DOHH2 (cell line): Measurements from ENCODE around the gene FNIP2.

ENCODE experiments used
- H3F3A ChIP-seq: fragments of 200-600 bp; sonication (generic), shearing (Covaris generic); 2 replicates; pipeline ENCODE4 v1.6.0; 2016; ENCODE audit warnings: antibody characterized with exemption, mild to moderate bottlenecking; ENCODE audit not compliant: control insufficient read depth, insufficient read depth
- H3K27ac ChIP-seq: fragments of 200-600 bp; sonication (generic); 2 replicates; pipeline ENCODE4 v1.5.1; 2014; ENCODE audit warnings: low read depth, mild to moderate bottlenecking, low read length, moderate library complexity
- H3K27me3 ChIP-seq: fragments of 200-600 bp; sonication (generic); 2 replicates; pipeline ENCODE4 v1.6.1; 2014; ENCODE audit warnings: mild to moderate bottlenecking, low read length, mixed read lengths; ENCODE audit not compliant: control insufficient read depth
- H3K36me3 ChIP-seq: fragments of 200-600 bp; sonication (generic); 2 replicates; pipeline ENCODE4 v1.6.1; 2014; ENCODE audit warnings: mild to moderate bottlenecking, low read length, moderate library complexity, mixed read lengths; ENCODE audit not compliant: control insufficient read depth
- H3K4me1 ChIP-seq: fragments of 200-600 bp; sonication (generic); 2 replicates; pipeline ENCODE4 v1.6.1; 2014; ENCODE audit warnings: mild to moderate bottlenecking, low read length, mixed read lengths; ENCODE audit not compliant: control insufficient read depth
- H3K4me2 ChIP-seq: fragments of 200-600 bp; sonication (generic); 2 replicates; pipeline ENCODE4 v1.6.0; 2014; ENCODE audit warnings: mild to moderate bottlenecking, low read length, moderate library complexity
- H3K4me3 ChIP-seq: fragments of 200-600 bp; sonication (generic); 2 replicates; pipeline ENCODE4 v1.5.1; 2014; ENCODE audit warnings: mild to moderate bottlenecking, low read length, mixed read lengths
- H3K79me2 ChIP-seq: fragments of 200-600 bp; sonication (generic); 2 replicates; pipeline ENCODE4 v1.6.1; 2014; ENCODE audit warnings: mild to moderate bottlenecking, low read length, mixed read lengths; ENCODE audit not compliant: control insufficient read depth
- H3K9me2 ChIP-seq: fragments of 200-600 bp; sonication (generic); replicated peaks from 2 replicates; pipeline ENCODE4 v1.6.1; 2014; ENCODE audit warnings: mild to moderate bottlenecking, low read length, mixed read lengths; ENCODE audit not compliant: control insufficient read depth
- H3K9me3 ChIP-seq: fragments of 200-600 bp; sonication (generic); 2 replicates; pipeline ENCODE4 v1.6.1; 2014; ENCODE audit warnings: antibody characterized with exemption, low read length, mixed read lengths; ENCODE audit not compliant: control insufficient read depth, insufficient read depth
- H4K20me1 ChIP-seq: fragments of 200-600 bp; sonication (generic); 2 replicates; pipeline ENCODE4 v1.6.0; 2014; ENCODE audit warnings: low read depth, mild to moderate bottlenecking, antibody characterized with exemption, low read length, moderate library complexity; ENCODE audit not compliant: control insufficient read depth, insufficient read depth
- CTCF ChIP-seq: fragments of 200-600 bp; sonication (generic); IDR thresholded peaks from one replicate; pipeline ENCODE4 v1.5.1; 2014; ENCODE audit warnings: antibody characterized with exemption, mild to moderate bottlenecking, low read depth, low read length; ENCODE audit not compliant: poor library complexity, severe bottlenecking
- EZH2phosphoT487 ChIP-seq: fragments of 200-600 bp; sonication (generic); IDR thresholded peaks from 2 replicates; pipeline ENCODE4 v1.6.1; 2017; ENCODE audit warnings: borderline replicate concordance, mild to moderate bottlenecking, antibody characterized with exemption, low read length, moderate library complexity, mixed read lengths

FNIP2 gene

GRCh38 chr4:158769175-158769921 is 522 bp downstream of the FNIP2 start:
- Histone ChIP-seq H3F3A (peaks cover 11% of the 10 kb centered on the region), H3K9me3 (no peaks in the 10 kb centered on the region), H3K4me2 (peak overlapping the region; percentile 94), H3K9me2 (no peaks in the 10 kb centered on the region), H3K4me1 (peaks cover 26% of the 10 kb centered on the region), H3K4me3 (peak overlapping the region; percentile 89), H3K79me2 (no peaks in the 10 kb centered on the region), H3K36me3 (no peaks in the 10 kb centered on the region), H3K27me3 (peaks cover 19% of the 10 kb centered on the region), H4K20me1 (no peaks in the 10 kb centered on the region), H3K27ac (no peak overlapping the region)
- no peak for TF ChIP-seq EZH2phosphoT487
- no peak for TF ChIP-seq CTCF

GRCh38 chr4:158770671-158771070 is 1.8 kb downstream of the FNIP2 start:
- no peaks in the 10 kb centered on the region for H3K79me2 ChIP-seq
- H3F3A ChIP-seq: peaks cover 11% of the 10 kb centered on the region
- no peaks in the 10 kb centered on the region for H3K9me2 ChIP-seq
- H3K9me3 ChIP-seq: no peaks in the 10 kb centered on the region
- no peak overlapping the region for H3K4me2 ChIP-seq
- H3K27me3 ChIP-seq: peaks cover 19% of the 10 kb centered on the region
- peaks cover 26% of the 10 kb centered on the region for H3K4me1 ChIP-seq
- H4K20me1 ChIP-seq: no peaks in the 10 kb centered on the region
- no peak for TF ChIP-seq EZH2phosphoT487
- TF ChIP-seq CTCF: no peak
- no peak overlapping the region for H3K4me3 ChIP-seq
- no peak overlapping the region for H3K27ac ChIP-seq
- H3K36me3 ChIP-seq: no peaks in the 10 kb centered on the region

- H3K4me3 ChIP-seq: no peak overlapping the region
- no peaks in the 10 kb centered on the region for H3K79me2 ChIP-seq
- H3K27ac ChIP-seq: no peak overlapping the region
- H3F3A ChIP-seq: peaks cover 11% of the 10 kb centered on the region
- peaks cover 19% of the 10 kb centered on the region for H3K27me3 ChIP-seq
- no peaks in the 10 kb centered on the region for H3K36me3 ChIP-seq
- H3K9me2 ChIP-seq: no peaks in the 10 kb centered on the region
- H3K9me3 ChIP-seq: no peaks in the 10 kb centered on the region
- peaks cover 23% of the 10 kb centered on the region for H3K4me1 ChIP-seq
- H4K20me1 ChIP-seq: no peaks in the 10 kb centered on the region
- TF ChIP-seq CTCF (no peak), EZH2phosphoT487 (no peak)
- H3K4me2 ChIP-seq: no peak overlapping the region
Measured at GRCh38 chr4:158771776-158772175, 3.0 kb downstream of the FNIP2 start.
